HuH-7.5 (cell line): Measurements from ENCODE around the gene MYMX.

ENCODE experiments used
- DNase-seq: peaks from one replicate; pipeline ENCODE4 v3.0.0; 2011; ENCODE audit warnings: low spot score

MYMX gene

GRCh38 chr6:44250718-44251123 lies 34.0 kb downstream of the MYMX start:
- DNase-seq = no peak

GRCh38 chr6:44251576-44252524 lies 35.1 kb downstream of the MYMX start:
- no peak for DNase-seq

DNA sequence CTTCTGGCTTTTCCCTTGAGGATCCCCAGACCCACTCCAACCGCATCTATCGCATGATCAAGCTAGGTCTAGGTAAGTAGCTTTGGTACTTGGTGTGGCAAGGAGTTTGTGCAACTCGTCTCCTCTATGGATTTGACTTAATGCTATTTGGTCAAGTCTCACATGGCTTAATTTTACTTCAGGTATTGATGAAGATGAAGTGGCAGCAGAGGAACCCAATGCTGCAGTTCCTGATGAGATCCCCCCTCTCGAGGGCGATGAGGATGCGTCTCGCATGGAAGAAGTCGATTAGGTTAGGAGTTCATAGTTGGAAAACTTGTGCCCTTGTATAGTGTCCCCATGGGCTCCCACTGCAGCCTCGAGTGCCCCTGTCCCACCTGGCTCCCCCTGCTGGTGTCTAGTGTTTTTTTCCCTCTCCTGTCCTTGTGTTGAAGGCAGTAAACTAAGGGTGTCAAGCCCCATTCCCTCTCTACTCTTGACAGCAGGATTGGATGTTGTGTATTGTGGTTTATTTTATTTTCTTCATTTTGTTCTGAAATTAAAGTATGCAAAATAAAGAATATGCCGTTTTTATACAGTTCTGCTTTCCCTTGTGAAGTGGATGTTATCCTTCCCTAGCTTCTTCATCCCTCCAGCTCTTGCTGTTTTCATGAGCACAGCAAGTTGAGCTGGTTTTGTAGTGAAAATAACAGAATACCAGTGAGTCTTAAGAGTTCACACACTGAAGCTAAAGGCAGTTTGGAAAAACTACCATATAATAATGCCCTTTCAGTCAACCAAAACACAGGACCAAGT lies 36.8 kb downstream of the MYMX start:
- DNase-seq = no peak

DNA sequence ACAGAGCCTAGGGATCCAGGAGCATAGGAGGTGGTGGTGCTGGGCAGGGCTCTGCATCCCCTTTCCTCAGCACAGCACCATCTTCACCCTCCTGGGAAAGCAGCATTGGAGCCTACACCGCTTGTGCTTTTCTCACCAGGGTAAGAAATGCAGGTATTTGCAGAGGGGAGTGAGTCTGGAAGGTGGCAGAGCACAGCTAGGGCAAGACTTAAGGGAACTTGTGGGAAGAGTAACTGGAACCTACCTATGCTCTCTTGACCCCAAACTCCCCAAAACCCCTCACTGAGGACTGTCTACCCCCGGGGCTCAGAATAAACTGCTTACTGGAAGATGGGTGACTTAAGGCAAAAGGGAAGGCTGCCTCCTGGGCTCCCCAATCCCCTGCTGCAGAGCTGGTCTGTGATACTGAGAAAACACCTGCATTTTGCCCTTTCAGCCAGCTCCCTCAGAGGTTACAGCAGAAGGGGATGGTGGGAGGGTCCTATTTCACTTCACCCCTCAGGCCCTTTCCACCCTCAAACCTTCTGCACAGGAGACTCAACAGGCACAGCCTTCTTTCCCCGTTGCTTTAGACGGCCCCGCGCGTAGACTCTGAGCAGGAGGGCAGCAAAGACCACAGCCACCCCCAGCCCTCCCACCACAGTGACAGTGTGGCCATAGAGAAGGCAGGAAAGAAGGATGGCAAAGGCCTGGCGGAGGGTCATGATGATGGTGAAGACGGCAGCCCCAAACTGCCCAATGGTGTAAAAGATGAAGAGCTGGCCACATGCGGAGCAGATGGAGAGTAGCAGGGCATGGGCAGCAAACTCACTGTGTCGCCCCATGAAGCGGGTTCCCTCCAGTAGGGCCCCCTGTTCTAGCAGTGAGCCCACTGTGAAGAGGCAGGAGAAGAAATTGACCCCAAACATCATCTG lies 37.7 kb downstream of the MYMX start:
- DNase-seq = no peak

DNA sequence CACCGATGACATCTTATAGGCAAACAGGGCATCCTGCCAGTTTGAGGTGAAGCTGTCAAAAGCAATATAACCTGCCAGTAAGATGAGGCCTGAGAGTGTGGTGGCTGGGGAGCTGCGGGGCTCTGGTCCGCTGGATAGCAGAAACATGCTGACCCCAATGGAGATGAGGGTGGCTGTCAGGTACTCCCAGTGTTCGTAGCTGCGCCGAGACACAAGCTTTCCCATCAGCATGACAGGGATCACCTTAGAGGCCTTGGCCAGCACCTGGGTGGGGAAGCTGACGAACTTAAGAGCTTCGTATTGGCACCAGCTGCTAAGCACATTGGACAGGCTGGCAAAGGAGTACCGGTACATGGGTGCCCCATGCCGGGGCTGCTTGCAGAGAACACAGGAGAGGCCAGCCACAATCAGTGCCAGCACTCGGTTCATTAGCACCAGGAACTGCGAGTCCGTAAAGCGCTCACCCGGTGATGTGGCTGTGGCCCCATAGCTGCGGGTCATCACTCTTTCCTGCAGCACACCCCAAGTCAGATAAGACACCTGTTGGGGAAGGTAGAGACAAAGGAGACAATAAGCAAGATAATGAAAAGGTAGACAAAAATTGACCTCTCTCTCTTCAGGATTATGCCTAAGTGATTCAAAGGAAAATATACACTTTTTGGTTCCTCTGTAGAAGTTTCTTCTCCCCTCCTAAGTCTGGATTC lies 38.5 kb downstream of the MYMX start:
- no peak for DNase-seq

DNA sequence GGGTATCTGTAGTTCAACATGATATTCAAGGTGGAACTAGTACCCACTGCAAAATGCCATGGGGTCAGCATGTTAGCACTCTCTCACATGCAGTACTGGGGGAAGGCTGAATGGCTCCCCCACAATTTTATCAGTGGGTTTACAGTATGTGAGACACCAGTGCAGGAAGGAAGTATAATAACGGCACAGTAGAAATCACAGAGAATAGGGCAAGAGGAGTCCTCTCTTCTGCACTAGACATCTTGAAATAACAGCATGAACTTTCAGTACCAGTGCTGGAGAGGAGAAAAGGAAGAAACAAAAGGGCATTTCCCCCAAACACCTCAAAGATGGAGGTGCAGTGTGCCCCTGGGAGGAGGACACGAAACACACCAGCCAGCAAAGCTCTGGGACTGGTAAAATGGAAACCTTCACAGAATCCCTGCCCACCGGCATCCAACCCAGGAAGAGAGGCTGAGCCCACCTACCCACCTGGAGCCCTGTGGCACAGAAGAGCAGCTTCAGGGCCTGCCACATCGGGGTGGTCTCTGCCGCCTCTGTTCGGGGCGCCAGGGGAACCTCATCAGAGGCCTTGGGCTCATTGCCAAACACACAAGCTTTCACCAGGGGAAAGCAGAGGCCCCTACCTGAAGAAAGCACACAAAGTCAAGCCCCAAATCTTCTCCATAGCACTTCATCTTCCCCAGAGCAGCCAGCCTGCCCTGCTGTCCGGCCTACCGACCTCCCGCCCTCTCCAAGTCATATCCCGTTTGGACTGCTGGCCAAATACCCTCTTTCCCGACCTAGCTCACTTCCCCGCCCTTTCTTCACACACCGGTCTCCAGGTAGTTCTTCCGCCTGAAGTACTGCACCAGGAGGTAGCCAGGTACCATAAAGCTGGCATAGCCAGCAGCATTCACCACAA lies 39.4 kb downstream of the MYMX start:
- no peak for DNase-seq

DNA sequence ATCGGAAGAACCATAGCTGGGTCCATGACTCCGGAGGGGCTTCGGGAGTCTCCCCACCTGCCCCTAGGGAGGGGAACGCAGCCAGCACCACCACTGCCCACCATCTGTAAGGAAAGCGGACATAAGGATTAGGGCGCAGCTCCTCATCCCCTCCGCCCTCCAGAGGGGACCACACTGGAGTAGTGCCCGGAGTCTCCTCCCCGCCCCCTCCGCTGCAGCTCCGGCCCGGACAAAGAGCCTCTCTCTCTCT lies 40.0 kb downstream of the MYMX start:
- DNase-seq = no peak

- DNase-seq = peak; percentile 67
Observed at GRCh38 chr6:44257025-44257752, 40.5 kb downstream of the MYMX start, which contains the start of gene SLC35B2. TSS of gene SLC35B2 (minus strand) at chr6:44257528. CDS start at chr6:44257410, 118 bp downstream.

GRCh38 chr6:44257753-44258324 lies 41.1 kb downstream of the MYMX start:
- DNase-seq = no peak

- DNase-seq = no peak
Observed at GRCh38 chr6:44258325-44258863, 41.7 kb downstream of the MYMX start.

GRCh38 chr6:44258921-44259320 lies 42.2 kb downstream of the MYMX start:
- no peak for DNase-seq

DNA sequence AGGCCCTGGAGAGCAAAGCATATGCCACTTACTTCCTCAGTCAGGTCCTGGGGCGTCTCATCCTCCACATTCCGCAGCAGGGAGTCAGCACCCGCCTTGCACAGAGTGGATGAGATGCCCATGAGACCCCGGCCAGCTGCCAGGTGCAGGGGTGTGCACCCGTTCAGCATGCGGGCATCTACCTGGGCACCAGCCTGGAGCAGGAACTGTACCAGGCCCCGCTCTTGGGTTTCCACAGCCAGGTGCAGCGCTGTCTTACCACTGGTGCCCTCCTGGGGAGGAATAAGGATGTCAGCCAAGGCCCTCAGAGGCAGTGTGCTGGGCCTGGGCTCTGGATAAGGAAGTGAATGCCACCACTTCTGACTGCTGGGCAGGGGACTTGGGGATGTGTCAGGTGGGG lies 43.3 kb downstream of the MYMX start:
- DNase-seq = no peak

DNA sequence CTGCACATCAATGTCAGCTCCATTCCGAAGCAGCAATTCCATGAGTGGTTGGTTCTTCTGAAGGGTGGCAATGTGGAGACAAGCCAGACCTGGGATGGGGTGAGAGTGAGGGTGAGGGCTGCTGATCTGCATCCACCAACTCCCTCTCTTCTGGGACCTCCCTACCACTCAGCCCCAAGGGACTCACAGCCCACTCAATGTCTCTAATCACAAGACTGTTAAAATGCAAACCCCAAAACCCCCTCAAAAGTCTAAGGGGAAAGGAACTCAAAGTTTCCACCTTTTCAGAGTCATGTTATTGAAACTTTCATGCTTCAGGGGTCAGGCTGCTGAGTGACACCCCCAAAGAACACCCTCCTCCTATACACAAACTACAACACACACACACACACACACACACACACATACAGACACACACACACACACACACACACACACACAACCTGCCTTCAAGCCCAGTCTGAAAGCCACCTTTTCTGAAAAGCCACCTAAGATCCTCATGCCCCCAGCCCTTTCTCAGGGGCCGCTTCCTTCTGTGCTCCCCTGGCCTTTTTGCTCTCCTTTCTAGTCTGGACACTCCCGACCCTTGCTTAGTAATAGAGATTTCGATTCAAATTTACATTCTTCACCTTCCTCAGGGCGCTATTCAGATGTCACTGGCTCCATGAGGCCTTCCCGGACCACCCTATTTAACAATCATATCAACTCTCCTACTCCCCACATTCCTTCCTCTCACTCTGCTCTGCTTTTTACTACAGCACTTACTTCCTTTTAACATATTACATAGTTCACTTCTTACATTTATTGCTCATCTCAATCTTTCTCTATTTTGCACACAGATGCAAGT lies 43.9 kb downstream of the MYMX start:
- DNase-seq = no peak

DNA sequence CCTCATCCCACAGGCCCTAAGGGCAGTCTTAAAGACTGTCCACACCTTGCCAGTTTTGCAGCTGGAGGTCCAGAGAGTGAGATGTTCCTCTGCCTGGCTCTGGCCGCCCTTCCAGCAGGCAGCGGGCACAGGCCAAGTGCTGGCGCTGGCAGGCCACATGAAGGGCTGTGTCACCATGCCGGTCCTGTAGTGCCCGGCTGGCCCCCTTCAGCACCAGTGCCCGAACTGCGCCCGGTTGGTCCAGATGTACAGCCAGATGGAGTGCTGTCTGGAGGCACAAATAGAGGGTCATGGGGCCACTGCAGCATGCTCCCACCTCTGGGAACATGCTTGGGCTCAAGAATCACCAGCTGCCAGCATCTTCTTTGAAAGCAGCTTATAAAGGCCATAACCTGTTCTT lies 44.9 kb downstream of the MYMX start:
- DNase-seq = no peak

- DNase-seq = no peak
Observed at GRCh38 chr6:44262467-44263353, 46.0 kb downstream of the MYMX start.

- DNase-seq = peak; percentile 61
Observed at GRCh38 chr6:44263354-44264100, 46.8 kb downstream of the MYMX start.
